Smooth muscle cell (in vitro differentiated cells): ENCODE results near the gene SASH3. TPM values are rescaled to one million over a fixed set of nuclear protein-coding genes. Genes with fewer than 3 reads are reported as not detected.

Experiments
- DNase-seq: peaks from one replicate; lab custom pipeline; 2025; ENCODE audit not compliant: unreplicated experiment; lab: John Stamatoyannopoulos, UW
- H2AFZ ChIP-seq: fragments of 200-600 bp; sonication (generic); 2 replicates; pipeline ENCODE4 v1.6.0; 2016; ENCODE audit warnings: antibody characterized with exemption, low read depth, mild to moderate bottlenecking
- H3F3A ChIP-seq: fragments of 200-600 bp; sonication (generic); 2 replicates; pipeline ENCODE4 v1.6.0; 2017; ENCODE audit warnings: antibody characterized with exemption, low read depth
- H3K27ac ChIP-seq: fragments of 200-600 bp; sonication (generic); 2 replicates; pipeline ENCODE4 v1.5.1; 2016; ENCODE audit warnings: low read depth, mild to moderate bottlenecking
- H3K27me3 ChIP-seq: fragments of 200-600 bp; sonication (generic); 2 replicates; pipeline ENCODE4 v1.6.1; 2016; ENCODE audit warnings: low read depth, mild to moderate bottlenecking
- H3K36me3 ChIP-seq: fragments of 200-600 bp; sonication (generic); 2 replicates; pipeline ENCODE4 v1.5.1; 2016; ENCODE audit warnings: low read depth
- H3K4me1 ChIP-seq: fragments of 200-600 bp; sonication (generic); 2 replicates; pipeline ENCODE4 v1.5.1; 2016; ENCODE audit warnings: low read depth
- H3K4me2 ChIP-seq: fragments of 200-600 bp; sonication (generic); 2 replicates; pipeline ENCODE4 v1.6.0; 2016; ENCODE audit warnings: mild to moderate bottlenecking
- H3K4me3 ChIP-seq: fragments of 200-600 bp; sonication (generic); 2 replicates; pipeline ENCODE4 v1.5.1; 2016; ENCODE audit warnings: mild to moderate bottlenecking
- H3K79me2 ChIP-seq: fragments of 200-600 bp; sonication (generic); 2 replicates; pipeline ENCODE4 v1.6.0; 2016; ENCODE audit warnings: low read depth, mild to moderate bottlenecking
- H3K9ac ChIP-seq: fragments of 200-600 bp; sonication (generic); 2 replicates; pipeline ENCODE4 v1.6.0; 2016; ENCODE audit warnings: low read depth
- H3K9me3 ChIP-seq: fragments of 200-600 bp; sonication (generic); replicated peaks from 2 replicates; pipeline ENCODE4 v1.5.1; 2016; ENCODE audit warnings: low read depth
- H4K20me1 ChIP-seq: fragments of 200-600 bp; sonication (generic); 2 replicates; pipeline ENCODE4 v1.6.0; 2016; ENCODE audit warnings: low read depth
- CTCF ChIP-seq: fragments of 200-600 bp; sonication (generic); IDR thresholded peaks from 2 replicates; pipeline ENCODE4 v1.5.1; 2017; ENCODE audit warnings: borderline replicate concordance, mild to moderate bottlenecking, antibody characterized with exemption; ENCODE audit not compliant: insufficient read depth, poor library complexity, severe bottlenecking
- WGBS: methylation state at CpG from one replicate; pipeline ENCODE4 v1.1.7; 2016; ENCODE audit warnings: low lambda C conversion rate; 5-methylcytosine and 5-hydroxymethylcytosine counted together
- polyA plus RNA-seq: library from polyadenylated mRNA; unstranded; fragments of >200 nt; fragmentation: Nextera tagmentation; extraction: Ambion mirVana; gene quantifications from 2 replicates; pipeline ENCODE4 v1.2.1, GENCODE V29; 2016
- total RNA-seq: library from RNA; depleted of rRNA; stranded (reverse); fragments of >200 nt; gene quantifications from 2 replicates; pipeline ENCODE4 v1.2.3, GENCODE V29; 2014

Gene SASH3
- total and polyA plus RNA-seq, 2 experiments from 2014 or later = not detected

GRCh38 chrX:129744861-129745321 lies 34.9 kb upstream of the SASH3 start:
- DNase-seq = no peak
- TF ChIP-seq CTCF = no peak

DNA sequence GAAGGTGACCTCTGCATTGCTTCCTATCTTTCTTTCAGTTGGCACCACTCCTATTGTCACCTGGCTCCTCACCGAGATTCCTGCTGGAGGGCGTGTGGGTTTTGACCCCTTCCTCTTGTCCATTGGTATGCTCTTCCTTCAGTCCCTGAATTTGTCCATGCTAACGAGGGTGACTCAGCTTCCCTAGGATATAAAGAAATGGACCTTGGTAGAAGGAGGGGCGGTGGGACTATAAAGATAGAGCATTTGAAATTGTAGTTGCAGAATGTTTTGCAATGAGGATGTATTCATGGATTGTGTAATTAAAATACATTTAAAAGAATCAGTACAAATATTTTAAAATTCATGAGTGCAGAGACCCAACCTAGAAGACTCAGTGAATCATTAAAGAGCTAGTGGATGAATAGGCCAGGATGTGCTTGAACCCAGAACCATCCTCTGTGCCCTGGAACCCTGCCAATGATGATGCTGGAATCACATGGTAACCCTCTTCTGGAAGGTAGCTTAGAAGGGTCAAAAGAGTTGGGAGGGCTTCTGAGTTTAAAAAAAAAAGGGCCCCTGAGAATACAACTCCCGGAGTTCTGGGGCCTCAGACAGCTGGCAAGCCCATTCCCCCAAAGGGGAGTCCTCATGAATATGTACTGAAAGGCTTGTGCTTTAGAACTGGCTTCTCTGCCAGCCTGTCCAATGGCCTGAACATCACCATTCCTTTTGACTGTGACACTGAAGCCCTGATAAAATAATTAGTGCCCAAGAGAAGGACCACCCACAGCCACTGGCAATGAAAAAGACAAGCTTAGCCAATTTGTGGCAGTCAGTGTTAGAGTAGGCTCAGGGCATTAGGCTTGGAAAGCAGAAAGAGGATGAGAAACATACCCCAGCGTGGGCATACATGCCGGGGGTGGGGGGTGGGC lies 32.9 kb upstream of the SASH3 start:
- H3K9me3 ChIP-seq = no peaks in the 10 kb centered on the region
- no peaks in the 10 kb centered on the region for H4K20me1 ChIP-seq
- no peaks in the 10 kb centered on the region for H3K36me3 ChIP-seq
- no peaks in the 10 kb centered on the region for H3K4me1 ChIP-seq
- H3K27ac ChIP-seq = no peak overlapping the region
- no peak overlapping the region for H2AFZ ChIP-seq
- H3K4me2 ChIP-seq = no peak overlapping the region
- DNase-seq = no peak
- WGBS = 73% methylated on average over 7 of the region's 7 CpGs
- no peaks in the 10 kb centered on the region for H3F3A ChIP-seq
- no peaks in the 10 kb centered on the region for H3K79me2 ChIP-seq
- no peak for TF ChIP-seq CTCF
- no peak overlapping the region for H3K9ac ChIP-seq
- H3K4me3 ChIP-seq = no peak overlapping the region
- no peaks in the 10 kb centered on the region for H3K27me3 ChIP-seq

More at GRCh38 chrX:129744861-129745321, 34.9 kb upstream of the SASH3 start:
- 82% methylated on average over 10 of the region's 10 CpGs for WGBS
- no peak overlapping the region for H3K9ac ChIP-seq
- no peaks in the 10 kb centered on the region for H3F3A ChIP-seq
- H3K27ac ChIP-seq = no peak overlapping the region
- H3K36me3 ChIP-seq = no peaks in the 10 kb centered on the region
- H3K79me2 ChIP-seq = no peaks in the 10 kb centered on the region
- H3K4me3 ChIP-seq = no peak overlapping the region
- H3K4me1 ChIP-seq = no peaks in the 10 kb centered on the region
- no peak overlapping the region for H3K4me2 ChIP-seq
- no peaks in the 10 kb centered on the region for H4K20me1 ChIP-seq
- H3K27me3 ChIP-seq = no peaks in the 10 kb centered on the region
- no peak overlapping the region for H2AFZ ChIP-seq
- H3K9me3 ChIP-seq = no peaks in the 10 kb centered on the region

- H3K4me1 ChIP-seq = no peaks in the 10 kb centered on the region
- H2AFZ ChIP-seq = no peak overlapping the region
- H3K4me3 ChIP-seq = no peak overlapping the region
- H4K20me1 ChIP-seq = no peaks in the 10 kb centered on the region
- no peaks in the 10 kb centered on the region for H3K79me2 ChIP-seq
- no peaks in the 10 kb centered on the region for H3F3A ChIP-seq
- H3K9ac ChIP-seq = no peak overlapping the region
- H3K36me3 ChIP-seq = no peaks in the 10 kb centered on the region
- no peak for DNase-seq
- no peaks in the 10 kb centered on the region for H3K9me3 ChIP-seq
- H3K4me2 ChIP-seq = no peak overlapping the region
- TF ChIP-seq CTCF = no peak
- WGBS = 83% methylated on average over 4 of the region's 4 CpGs
- H3K27me3 ChIP-seq = no peaks in the 10 kb centered on the region
- H3K27ac ChIP-seq = no peak overlapping the region
These were observed 32.2 kb upstream of the SASH3 start for GRCh38 chrX:129747533-129747932.
